Activated CD4-positive, alpha-beta T cell treated with anti-CD3 and anti-CD28 coated beads, Interleukin-2, amount 10 ng/mL, durations not matched to agents 7 days and 5 days (primary cell): ENCODE data around the gene TMEM163. TPM values are rescaled to one million over a fixed set of nuclear protein-coding genes. Genes with fewer than 3 reads are reported as not detected.
"Not testable (repeated sequence)": the region's sequence is repeated elsewhere in the genome, so short reads cannot be mapped to it uniquely, and the experiment has no call there.

ENCODE experiments used
- CTCF ChIA-PET: fragments of 350-600 bp; sonication (Branson Sonifier 250); formaldehyde crosslinking; loops from one replicate; lab custom pipeline; 2021; ENCODE audit warnings: antibody characterized with exemption; lab: Charles Lee
- POLR2A ChIA-PET: fragments of 350-600 bp; sonication (Branson Sonifier 250); formaldehyde crosslinking; loops from one replicate; lab custom pipeline; 2021; ENCODE audit warnings: antibody characterized with exemption; lab: Charles Lee
- DNase-seq: peaks from one replicate; pipeline ENCODE4 v3.0.0-alpha.2; 2020
- H3K27ac Mint-ChIP-seq: one replicate; pipeline ENCODE4 v1.8.0; 2021; ENCODE audit warnings: mild to moderate bottlenecking, moderate library complexity, mixed read lengths
- H3K27me3 Mint-ChIP-seq: one replicate; pipeline ENCODE4 v1.8.0; 2021; ENCODE audit warnings: mixed read lengths
- H3K36me3 Mint-ChIP-seq: one replicate; pipeline ENCODE4 v1.8.0; 2021; ENCODE audit warnings: low read depth, mixed read lengths
- H3K4me1 Mint-ChIP-seq: one replicate; pipeline ENCODE4 v1.8.0; 2021; ENCODE audit warnings: mixed read lengths
- H3K4me3 Mint-ChIP-seq: one replicate; pipeline ENCODE4 v1.8.0; 2021; ENCODE audit warnings: mild to moderate bottlenecking, moderate library complexity, mixed read lengths
- H3K9me3 Mint-ChIP-seq: one replicate; pipeline ENCODE4 v1.8.0; 2021; ENCODE audit warnings: mixed read lengths
- total RNA-seq, 2 experiments: library from RNA; stranded (reverse); gene quantifications; one replicate each; pipeline ENCODE4 v1.2.3, GENCODE V29; 2021

Gene TMEM163
- total RNA-seq, 2 experiments from 2014 or later = not detected

DNA sequence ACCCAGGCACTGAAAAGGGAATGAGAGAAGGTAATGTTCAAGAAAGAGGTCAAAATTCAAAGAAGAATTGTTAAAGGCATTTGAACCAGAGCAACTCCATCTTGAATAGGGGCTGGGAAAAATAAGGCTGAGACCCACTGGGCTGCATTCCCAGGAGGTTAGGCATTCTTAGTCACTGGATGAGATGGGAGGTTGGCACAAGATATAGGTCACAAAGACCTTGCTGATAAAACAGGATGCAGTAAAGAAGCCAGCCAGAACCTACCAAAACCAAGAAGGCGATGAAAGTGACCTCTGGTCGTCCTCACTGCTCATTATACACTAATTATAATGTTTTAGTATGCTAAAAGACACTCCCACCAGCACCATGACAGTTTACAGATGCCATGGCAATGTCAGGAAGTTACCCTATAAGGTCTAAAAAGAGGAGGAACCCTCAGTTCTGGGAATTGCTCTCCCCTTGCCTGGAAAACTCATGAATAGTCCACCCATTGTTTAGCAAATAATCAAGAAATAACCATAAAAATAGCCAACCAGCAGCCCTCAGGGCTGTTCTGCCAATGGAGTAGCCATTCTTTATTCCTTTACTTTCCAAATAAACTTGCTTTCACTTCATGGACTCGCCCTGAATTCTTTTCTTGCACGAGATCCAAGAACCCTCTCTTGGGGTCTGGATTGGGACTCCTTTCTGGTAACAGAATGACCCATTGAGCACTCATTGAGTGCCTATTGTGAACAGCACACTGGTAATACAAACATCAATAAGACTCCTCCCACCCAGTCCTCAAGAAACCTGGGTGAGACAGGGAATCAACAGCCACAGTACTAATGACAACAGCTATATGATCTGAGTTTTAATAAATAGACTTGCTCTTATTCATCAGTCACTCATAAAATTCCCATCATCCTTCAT, 129.4 kb downstream of the TMEM163 start:
- DNase-seq, H3K27me3 Mint-ChIP-seq, H3K36me3 Mint-ChIP-seq, H3K27ac Mint-ChIP-seq, POLR2A ChIA-PET, H3K4me1 Mint-ChIP-seq, H3K4me3 Mint-ChIP-seq, CTCF ChIA-PET: not testable (repeated sequence)
- peaks cover 32% of the 10 kb centered on the region for H3K9me3 Mint-ChIP-seq

DNA sequence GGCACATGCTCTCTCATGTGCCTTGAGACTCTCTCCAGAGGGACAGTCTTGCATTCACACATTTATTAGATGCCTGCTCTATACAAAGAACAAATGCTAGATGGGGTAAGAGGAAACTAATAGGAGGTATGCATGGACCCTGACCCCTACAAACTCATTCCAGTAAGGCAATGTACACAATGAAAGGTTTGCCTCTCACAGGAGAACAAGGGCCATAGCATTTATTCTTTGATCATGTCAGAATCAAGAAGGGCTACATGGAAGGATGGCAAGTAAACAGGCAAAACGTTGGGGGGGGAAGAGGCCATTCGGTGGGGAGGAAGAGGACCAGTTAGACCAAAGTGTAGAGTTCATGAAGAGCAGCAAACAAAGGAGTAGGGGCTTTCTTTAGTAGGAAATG, 130.2 kb downstream of the TMEM163 start:
- DNase-seq = no peak
- Mint-ChIP-seq H3K4me1 (no peaks in the 10 kb centered on the region), H3K4me3 (no peak overlapping the region), H3K27ac (no peak overlapping the region), H3K9me3 (peaks cover 30% of the 10 kb centered on the region), H3K36me3 (no peaks in the 10 kb centered on the region), H3K27me3 (no peaks in the 10 kb centered on the region)
- POLR2A ChIA-PET = no interaction called here
- CTCF ChIA-PET = no interaction called here

DNA sequence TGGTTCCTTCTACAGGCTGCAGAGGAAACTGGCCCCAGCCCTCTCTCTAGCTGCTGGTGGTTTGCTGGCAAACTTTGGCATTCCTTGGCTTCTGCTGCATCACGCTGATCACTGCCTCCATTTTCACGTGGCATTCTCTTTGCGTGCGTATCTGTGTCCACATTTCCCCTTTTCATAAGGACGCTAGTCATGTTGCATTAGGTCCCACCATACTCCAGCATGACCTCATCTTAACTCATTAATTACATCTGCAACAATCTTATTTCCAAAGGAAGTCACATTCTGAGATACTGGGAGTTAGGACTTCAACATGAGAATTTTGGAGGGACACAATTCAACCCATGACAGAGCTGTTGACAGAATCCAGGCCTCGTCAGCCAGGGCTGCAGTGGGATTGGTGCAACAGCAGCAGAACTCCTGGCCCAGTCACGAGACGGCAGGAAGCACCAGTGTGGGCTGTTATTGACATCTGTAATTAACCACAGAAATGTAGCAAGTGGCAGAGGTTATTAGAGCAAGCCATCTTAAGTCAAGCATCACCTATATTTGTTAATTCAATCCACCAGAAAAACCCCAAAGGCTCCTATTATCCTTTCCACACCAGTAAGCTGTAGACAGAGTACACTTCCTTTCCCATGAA, 132.4 kb downstream of the TMEM163 start:
- no peak overlapping the region for H3K27ac Mint-ChIP-seq
- POLR2A ChIA-PET = no interaction called here
- no peaks in the 10 kb centered on the region for H3K27me3 Mint-ChIP-seq

DNA sequence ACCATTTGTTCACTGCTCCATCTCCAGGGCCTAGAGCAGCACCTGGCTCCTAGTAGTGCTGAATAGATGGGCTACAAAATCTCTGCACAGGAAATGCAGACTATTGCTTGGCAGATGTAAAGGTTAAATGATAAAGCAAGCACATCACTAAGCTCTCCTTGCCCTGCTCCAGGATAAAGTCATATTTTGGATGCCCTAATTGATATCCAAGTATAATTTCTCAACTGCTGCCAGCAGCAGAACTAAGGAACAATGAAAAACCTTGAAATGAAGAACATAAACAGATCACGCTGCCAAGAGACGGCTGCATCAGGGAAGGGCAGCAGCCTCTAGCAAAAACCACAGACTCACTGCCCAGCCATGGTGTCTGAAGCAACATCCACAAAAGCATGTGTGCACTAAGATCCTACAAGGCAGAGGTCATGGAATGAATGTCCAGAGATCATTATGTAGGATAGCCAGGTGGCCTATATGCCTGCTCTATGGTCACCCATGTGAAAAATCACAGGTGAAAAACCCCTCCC, 134.7 kb downstream of the TMEM163 start:
- no peak overlapping the region for H3K4me3 Mint-ChIP-seq
- DNase-seq = no peak
- peaks cover 9% of the 10 kb centered on the region for H3K4me1 Mint-ChIP-seq
- H3K27me3 Mint-ChIP-seq = no peaks in the 10 kb centered on the region
- H3K27ac Mint-ChIP-seq = no peak overlapping the region
- POLR2A ChIA-PET = no interaction called here
- CTCF ChIA-PET = no interaction called here
- H3K36me3 Mint-ChIP-seq = no peaks in the 10 kb centered on the region
- H3K9me3 Mint-ChIP-seq = peaks cover 11% of the 10 kb centered on the region

More for the DNA sequence above, 132.4 kb downstream of the TMEM163 start:
- CTCF ChIA-PET = no interaction called here
- Mint-ChIP-seq H3K36me3 (no peaks in the 10 kb centered on the region), H3K4me3 (no peak overlapping the region), H3K9me3 (peaks cover 29% of the 10 kb centered on the region), H3K4me1 (peaks cover 9% of the 10 kb centered on the region)
- DNase-seq = no peak

DNA sequence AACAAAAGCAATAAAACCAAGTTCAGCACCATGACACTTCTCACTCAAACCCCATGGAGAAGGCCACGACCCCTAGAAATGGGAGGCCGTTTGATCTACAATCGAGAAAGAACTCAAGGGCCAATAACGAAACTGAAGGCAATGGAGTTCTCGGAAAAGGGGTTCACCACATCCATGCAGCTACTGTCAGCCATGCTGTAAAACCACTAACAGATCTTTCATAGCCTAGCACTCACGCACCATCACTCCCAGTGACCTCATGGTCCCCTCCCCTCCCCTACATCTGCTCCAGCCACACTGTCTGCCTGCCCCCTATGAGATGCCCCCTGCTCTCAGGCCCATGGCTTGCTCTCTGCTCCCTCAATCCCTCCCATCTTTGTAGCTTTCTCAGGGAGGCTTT, 135.3 kb downstream of the TMEM163 start:
- Mint-ChIP-seq H3K36me3 (no peaks in the 10 kb centered on the region), H3K4me3 (no peak overlapping the region), H3K27ac (no peak overlapping the region), H3K9me3 (peaks cover 11% of the 10 kb centered on the region), H3K4me1 (peaks cover 9% of the 10 kb centered on the region), H3K27me3 (no peaks in the 10 kb centered on the region)
- ChIA-PET POLR2A (no interaction called here), CTCF (interaction anchor here (0.8 kb wide), 1 partner anchor 29 kb away, joined by 3 read pairs; no protein-coding TSS in a partner anchor)
- DNase-seq = no peak

DNA sequence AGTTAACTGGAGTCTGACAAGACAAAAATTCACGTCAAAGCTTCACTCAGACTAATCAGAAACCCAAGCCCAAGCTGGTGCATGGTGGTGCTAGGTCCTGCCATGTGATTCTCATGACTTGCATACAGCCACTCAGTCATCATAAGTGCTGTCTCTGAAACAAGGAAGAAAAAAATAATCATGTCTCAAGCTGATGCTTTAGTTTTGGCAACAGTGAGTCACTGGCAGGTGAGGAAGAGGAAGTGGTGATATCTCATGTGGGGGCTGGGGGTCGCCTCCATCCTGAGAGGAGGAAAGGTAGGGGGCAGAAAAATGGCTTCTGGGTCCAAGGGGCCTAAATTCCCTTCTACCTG, 136.3 kb downstream of the TMEM163 start:
- DNase-seq = no peak
- no peak overlapping the region for H3K4me3 Mint-ChIP-seq
- POLR2A ChIA-PET = no interaction called here
- H3K9me3 Mint-ChIP-seq = peaks cover 6% of the 10 kb centered on the region
- H3K27ac Mint-ChIP-seq = no peak overlapping the region
- H3K36me3 Mint-ChIP-seq = no peaks in the 10 kb centered on the region
- H3K27me3 Mint-ChIP-seq = no peaks in the 10 kb centered on the region
- CTCF ChIA-PET = interaction anchor here (0.6 kb wide), 1 partner anchor 280 kb away, joined by 3 read pairs; no protein-coding TSS in a partner anchor
- H3K4me1 Mint-ChIP-seq = peaks cover 9% of the 10 kb centered on the region

DNA sequence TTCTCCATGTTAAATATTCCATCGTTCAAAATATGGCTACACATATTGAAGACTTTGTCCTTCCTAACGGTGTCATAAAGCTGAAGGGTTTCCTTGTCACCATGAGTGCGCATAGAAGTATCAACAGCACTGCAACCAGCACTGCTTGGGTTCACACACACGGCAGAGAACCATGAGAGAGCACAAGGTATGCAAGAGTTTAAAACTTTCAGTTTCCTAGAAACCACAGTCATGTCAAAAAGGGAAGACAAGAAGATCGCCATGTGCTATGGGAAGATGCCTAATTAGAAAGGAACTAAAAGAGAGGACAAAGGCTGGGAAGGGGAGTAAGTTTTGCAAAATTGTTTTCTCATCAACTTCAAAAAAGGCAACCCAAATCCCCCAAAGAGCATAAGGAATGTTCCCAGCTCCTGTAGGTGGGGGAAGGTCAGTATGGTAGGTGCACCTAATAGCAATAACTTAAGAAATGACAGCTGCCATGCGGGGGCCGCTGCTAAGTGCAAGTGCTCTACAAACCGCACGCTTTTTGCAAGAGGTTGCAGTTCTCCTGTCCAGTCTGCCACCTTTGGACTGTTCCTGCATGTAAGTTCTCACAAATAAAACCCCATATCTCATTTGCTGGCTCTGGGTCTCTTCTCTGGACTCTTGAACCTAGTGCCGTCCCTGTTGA, 136.8 kb downstream of the TMEM163 start:
- peaks cover 4% of the 10 kb centered on the region for H3K9me3 Mint-ChIP-seq
- ChIA-PET POLR2A (no interaction called here), CTCF (interaction anchor here (0.6 kb wide), 1 partner anchor 280 kb away, joined by 3 read pairs; no protein-coding TSS in a partner anchor)

DNA sequence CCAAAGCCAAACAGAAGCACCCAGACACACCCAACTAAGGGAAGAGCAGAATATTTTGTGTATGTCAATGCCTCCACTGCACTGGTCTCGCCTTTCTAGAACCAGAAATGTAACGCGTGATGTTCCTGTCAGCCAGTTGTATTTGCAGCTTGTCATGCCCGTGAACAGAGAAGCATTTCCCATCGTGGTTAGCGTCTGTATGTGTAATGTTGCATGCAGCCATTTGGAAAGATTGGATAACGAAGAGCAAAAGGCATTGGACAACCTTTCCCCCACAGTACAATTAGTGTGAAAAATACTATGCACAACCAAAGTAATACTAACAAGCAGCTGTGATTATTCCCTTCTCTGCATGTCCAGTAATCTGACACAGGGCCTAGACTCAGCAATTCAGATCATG, 140.5 kb downstream of the TMEM163 start:
- POLR2A ChIA-PET = no interaction called here
- DNase-seq = no peak
- H3K27me3 Mint-ChIP-seq = no peaks in the 10 kb centered on the region
- H3K9me3 Mint-ChIP-seq = peaks cover 4% of the 10 kb centered on the region
- H3K4me3 Mint-ChIP-seq = no peak overlapping the region
- CTCF ChIA-PET = interaction anchor here (1.0 kb wide), 1 partner anchor 18 kb away, joined by 3 read pairs; no protein-coding TSS in a partner anchor
- no peaks in the 10 kb centered on the region for H3K36me3 Mint-ChIP-seq
- H3K27ac Mint-ChIP-seq = no peak overlapping the region
- peaks cover 9% of the 10 kb centered on the region for H3K4me1 Mint-ChIP-seq

More for the DNA sequence above, 136.8 kb downstream of the TMEM163 start:
- Mint-ChIP-seq H3K27me3 (no peaks in the 10 kb centered on the region), H3K27ac (peak overlapping the region; percentile 13), H3K36me3 (no peaks in the 10 kb centered on the region), H3K4me3 (no peak overlapping the region), H3K4me1 (peaks cover 9% of the 10 kb centered on the region)
- no peak for DNase-seq

DNA sequence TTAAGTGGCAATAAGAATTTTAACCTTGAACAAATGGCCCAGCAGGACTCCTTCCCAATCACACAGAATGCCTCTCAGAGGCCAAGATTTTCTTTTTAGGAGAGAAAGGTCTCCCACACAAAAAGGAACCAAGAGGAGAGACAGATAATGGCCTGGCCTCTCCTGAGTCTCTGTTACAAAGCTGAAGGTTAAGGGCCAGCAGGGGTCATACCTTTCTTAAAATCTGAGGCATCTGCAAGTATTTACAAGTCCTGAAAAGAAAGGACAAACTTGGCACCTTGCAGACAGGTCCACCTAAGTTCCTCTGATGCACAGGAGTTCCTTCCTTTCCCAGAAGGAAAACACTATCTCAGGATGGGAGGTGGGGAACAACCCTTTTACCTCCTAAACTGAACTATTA, 142.3 kb downstream of the TMEM163 start:
- CTCF ChIA-PET = no interaction called here
- Mint-ChIP-seq H3K9me3 (no peaks in the 10 kb centered on the region), H3K4me1 (peaks cover under 1% of the 10 kb centered on the region), H3K36me3 (no peaks in the 10 kb centered on the region), H3K27me3 (no peaks in the 10 kb centered on the region), H3K27ac (no peak overlapping the region), H3K4me3 (no peak overlapping the region)
- peak; percentile 11 for DNase-seq
- POLR2A ChIA-PET = no interaction called here

DNA sequence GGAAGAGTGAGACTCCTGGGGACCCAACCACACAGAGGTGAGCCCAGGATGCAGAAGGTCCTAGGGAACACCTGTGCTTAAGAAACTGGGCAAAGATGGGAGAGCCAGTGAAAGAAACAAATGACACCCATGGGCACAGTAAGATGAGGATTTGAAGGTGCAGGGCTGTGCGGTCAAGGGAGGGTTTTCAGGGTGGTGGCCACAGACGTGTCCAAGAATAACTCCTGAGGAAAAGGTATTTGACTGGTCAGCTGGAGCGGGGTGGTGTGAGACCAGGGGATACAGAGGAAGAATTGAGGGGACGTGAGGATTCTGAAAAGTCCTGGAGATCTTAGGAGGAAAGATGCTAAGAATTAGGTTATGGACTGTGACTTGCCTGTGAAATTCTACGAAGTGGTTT, 142.9 kb downstream of the TMEM163 start:
- Mint-ChIP-seq H3K27ac (no peak overlapping the region), H3K27me3 (no peaks in the 10 kb centered on the region), H3K4me3 (no peak overlapping the region), H3K4me1 (no peaks in the 10 kb centered on the region), H3K36me3 (no peaks in the 10 kb centered on the region), H3K9me3 (no peaks in the 10 kb centered on the region)
- DNase-seq = no peak
- CTCF ChIA-PET = no interaction called here
- POLR2A ChIA-PET = no interaction called here

DNA sequence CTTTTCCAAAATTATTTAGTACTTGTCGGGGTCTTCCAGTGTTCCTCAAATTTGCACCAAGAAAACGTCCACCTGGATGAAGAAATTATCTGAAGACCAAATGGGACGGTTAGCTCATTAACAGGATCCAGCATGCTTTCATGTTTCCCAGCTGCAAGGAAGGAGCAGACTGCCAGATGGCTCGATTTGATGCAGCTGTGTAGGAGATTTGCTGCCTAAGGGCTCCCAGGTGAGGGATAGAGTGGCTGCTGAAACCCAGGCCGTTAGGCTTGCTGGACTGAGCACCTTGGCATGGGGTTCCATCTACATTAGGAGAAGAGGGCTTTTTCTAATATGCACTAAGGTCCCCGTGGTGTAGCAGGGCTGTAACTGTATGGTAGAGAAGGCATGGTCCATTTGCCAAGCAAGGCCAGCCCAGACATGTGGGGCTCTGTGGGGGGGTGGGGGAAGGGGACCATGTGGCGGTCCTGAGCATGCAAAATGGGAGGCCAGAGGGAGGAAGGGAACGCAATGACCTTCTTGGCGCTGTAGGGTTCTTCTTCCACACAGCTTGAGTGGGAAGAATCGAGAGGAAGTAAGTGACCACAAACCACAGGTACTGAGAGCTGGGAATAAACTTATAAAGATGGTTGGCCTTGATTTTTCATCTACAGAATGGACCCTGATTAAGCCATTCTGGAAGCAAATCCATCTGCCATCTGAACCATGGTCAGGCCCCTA, 144.0 kb downstream of the TMEM163 start:
- H3K9me3 Mint-ChIP-seq = no peaks in the 10 kb centered on the region

DNA sequence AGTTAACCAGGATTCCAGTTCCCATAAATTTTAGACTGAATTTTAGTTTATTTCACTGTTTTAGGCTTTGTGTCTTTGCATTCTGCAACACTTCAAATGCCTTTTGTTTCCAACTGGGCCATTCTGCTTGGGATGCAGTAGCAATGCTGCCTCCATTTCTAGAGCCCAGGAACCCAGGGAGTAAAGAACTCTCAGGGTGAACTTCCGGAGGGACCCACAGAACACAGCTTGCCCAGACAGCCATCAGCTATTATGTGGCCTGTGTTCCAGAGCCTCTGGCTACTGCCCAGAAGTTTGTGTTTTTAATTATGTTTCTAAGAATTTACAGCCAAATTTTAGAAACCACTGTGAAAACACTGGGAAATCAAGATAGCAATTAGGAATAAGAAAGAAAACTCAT, 145.1 kb downstream of the TMEM163 start:
- Mint-ChIP-seq H3K4me1 (no peaks in the 10 kb centered on the region), H3K9me3 (no peaks in the 10 kb centered on the region), H3K27me3 (no peaks in the 10 kb centered on the region), H3K27ac (no peak overlapping the region), H3K4me3 (no peak overlapping the region), H3K36me3 (no peaks in the 10 kb centered on the region)
- no peak for DNase-seq
- ChIA-PET POLR2A (no interaction called here), CTCF (no interaction called here)

More for the DNA sequence above, 144.0 kb downstream of the TMEM163 start:
- ChIA-PET POLR2A (no interaction called here), CTCF (no interaction called here)
- DNase-seq = no peak
- no peaks in the 10 kb centered on the region for H3K27me3 Mint-ChIP-seq
- no peaks in the 10 kb centered on the region for H3K36me3 Mint-ChIP-seq
- no peaks in the 10 kb centered on the region for H3K4me1 Mint-ChIP-seq
- H3K4me3 Mint-ChIP-seq = no peak overlapping the region
- H3K27ac Mint-ChIP-seq = no peak overlapping the region
